ENCODE data around the gene TMEM174.
"Not testable (repeated sequence)": the region's sequence is repeated elsewhere in the genome, so short reads cannot be mapped to it uniquely, and the experiment has no call there.

The TMEM174 gene

GRCh38 chr5:73197637-73198257 lies 24.8 kb downstream of the TMEM174 start:
- FAIRE-seq, result no peak

GRCh38 chr5:73198833-73199592 lies 26.0 kb downstream of the TMEM174 start:
- FAIRE-seq, result no peak

GRCh38 chr5:73199671-73200070 lies 26.7 kb downstream of the TMEM174 start:
- no peak for FAIRE-seq

GRCh38 chr5:73201547-73202513 lies 28.8 kb downstream of the TMEM174 start:
- no peak for FAIRE-seq

- FAIRE-seq, result no peak
Measured at GRCh38 chr5:73204332-73204731, 31.3 kb downstream of the TMEM174 start.

GRCh38 chr5:73204733-73205132 lies 31.7 kb downstream of the TMEM174 start:
- no peak for FAIRE-seq

GRCh38 chr5:73205305-73205704 lies 32.3 kb downstream of the TMEM174 start:
- no peak for FAIRE-seq

GRCh38 chr5:73207239-73207638 lies 34.2 kb downstream of the TMEM174 start:
- FAIRE-seq, result not testable (repeated sequence)

- FAIRE-seq, result not testable (repeated sequence)
Measured at GRCh38 chr5:73209075-73209474, 36.1 kb downstream of the TMEM174 start.

GRCh38 chr5:73212693-73213092 lies 39.7 kb downstream of the TMEM174 start:
- FAIRE-seq, result not testable (repeated sequence)

GRCh38 chr5:73213566-73213998 lies 40.6 kb downstream of the TMEM174 start:
- no peak for FAIRE-seq

GRCh38 chr5:73214306-73214705 lies 41.3 kb downstream of the TMEM174 start:
- FAIRE-seq, result no peak

- no peak for FAIRE-seq
Measured at GRCh38 chr5:73214996-73215395, 42.0 kb downstream of the TMEM174 start.

- no peak for FAIRE-seq
Measured at GRCh38 chr5:73215531-73215890, 42.5 kb downstream of the TMEM174 start.

GRCh38 chr5:73215891-73216610 lies 43.1 kb downstream of the TMEM174 start:
- no peak for FAIRE-seq

- FAIRE-seq, result no peak
Measured at GRCh38 chr5:73218552-73219171, 45.7 kb downstream of the TMEM174 start.

GRCh38 chr5:73219336-73219735 lies 46.3 kb downstream of the TMEM174 start:
- not testable (repeated sequence) for FAIRE-seq

- no peak for FAIRE-seq
Measured at GRCh38 chr5:73221161-73221560, 48.2 kb downstream of the TMEM174 start.

- FAIRE-seq, result no peak
Measured at GRCh38 chr5:73221726-73222125, 48.7 kb downstream of the TMEM174 start.

- no peak for FAIRE-seq
Measured at GRCh38 chr5:73222173-73222572, 49.2 kb downstream of the TMEM174 start.
